Neural cell (in vitro differentiated cells): ENCODE measurements around the gene RFC2. TPM values are rescaled to one million over a fixed set of nuclear protein-coding genes. Genes with fewer than 3 reads are reported as not detected.

Experiments used
- H2AFZ ChIP-seq: fragments of 200-600, 300-800 bp; sonication (generic), shearing (Covaris generic); 2 replicates; pipeline ENCODE4 v1.6.0; 2014; ENCODE audit warnings: low read depth, mild to moderate bottlenecking, antibody characterized with exemption, low read length, moderate library complexity
- H3F3A ChIP-seq: fragments of 200-600 bp; shearing (Covaris generic); 2 replicates; pipeline ENCODE4 v1.6.1; 2016; ENCODE audit warnings: mild to moderate bottlenecking, moderate library complexity, mixed read lengths, antibody characterized with exemption, low read length; ENCODE audit not compliant: insufficient read depth, poor library complexity, severe bottlenecking
- H3K27ac ChIP-seq: fragments of 200-600, 300-800 bp; sonication (generic), shearing (Covaris generic); 2 replicates; pipeline ENCODE4 v1.5.1; 2014; ENCODE audit warnings: mild to moderate bottlenecking, low read length, moderate library complexity
- H3K27me3 ChIP-seq: fragments of 300-800, 200-600 bp; sonication (generic), shearing (Covaris generic); 2 replicates; pipeline ENCODE4 v1.6.0; 2014; ENCODE audit warnings: mild to moderate bottlenecking, low read depth, low read length, moderate library complexity; ENCODE audit not compliant: insufficient read depth
- H3K36me3 ChIP-seq: fragments of 300-800, 200-600 bp; sonication (generic), shearing (Covaris generic); 2 replicates; pipeline ENCODE4 v1.5.1; 2014; ENCODE audit warnings: mild to moderate bottlenecking, antibody characterized with exemption, low read length, moderate library complexity; ENCODE audit not compliant: insufficient read depth
- H3K4me2 ChIP-seq: fragments of 300-800, 200-600 bp; sonication (generic), shearing (Covaris generic); 2 replicates; pipeline ENCODE4 v1.6.0; 2014; ENCODE audit warnings: mild to moderate bottlenecking, low read length
- H3K4me3 ChIP-seq: fragments of 300-800, 200-600 bp; sonication (generic), shearing (Covaris generic); 2 replicates; pipeline ENCODE4 v1.5.1; 2014; ENCODE audit warnings: mild to moderate bottlenecking, low read length, moderate library complexity
- H3K79me2 ChIP-seq: fragments of 200-600 bp; shearing (Covaris generic); replicated peaks from 2 replicates; pipeline ENCODE4 v1.6.0; 2014; ENCODE audit warnings: mild to moderate bottlenecking, low read length, moderate library complexity; ENCODE audit not compliant: insufficient read depth
- H3K9ac ChIP-seq: fragments of 300-800, 200-600 bp; sonication (generic), shearing (Covaris generic); 2 replicates; pipeline ENCODE4 v1.6.1; 2016; ENCODE audit warnings: mild to moderate bottlenecking, low read length, mixed read lengths
- H3K9me2 ChIP-seq: fragments of 200-600 bp; shearing (Covaris generic); 2 replicates; pipeline ENCODE4 v1.6.1; 2016; ENCODE audit warnings: mild to moderate bottlenecking, low read length, mixed read lengths; ENCODE audit not compliant: insufficient read depth
- H3K9me3 ChIP-seq: fragments of 200-600, 300-800 bp; sonication (generic), shearing (Covaris generic); 2 replicates; pipeline ENCODE4 v1.6.1; 2016; ENCODE audit warnings: mild to moderate bottlenecking, mixed run types, low read length, moderate library complexity, mixed read lengths
- H4K20me1 ChIP-seq: fragments of 200-600 bp; shearing (Covaris generic); 2 replicates; pipeline ENCODE4 v1.6.1; 2016; ENCODE audit warnings: mild to moderate bottlenecking, mixed run types; ENCODE audit not compliant: insufficient read depth
- EP300 ChIP-seq: fragments of 450-650 bp; conservative IDR thresholded peaks from 2 replicates; pipeline ENCODE4 v1.6.1; 2014; ENCODE audit warnings: antibody characterized with exemption, mild to moderate bottlenecking, moderate library complexity; ENCODE audit not compliant: poor library complexity, severe bottlenecking
- EZH2 ChIP-seq: fragments of 200-600, 300-800 bp; shearing (Covaris generic), sonication (generic); IDR thresholded peaks from 2 replicates; pipeline ENCODE4 v1.6.1; 2014; ENCODE audit warnings: antibody characterized with exemption, low read length, borderline replicate concordance, mild to moderate bottlenecking; ENCODE audit not compliant: insufficient read depth, poor library complexity, severe bottlenecking
- MXI1 ChIP-seq: fragments of 450-650 bp; conservative IDR thresholded peaks from 2 replicates; pipeline ENCODE4 v1.6.1; 2014; ENCODE audit warnings: antibody characterized with exemption, mild to moderate bottlenecking; ENCODE audit not compliant: poor library complexity, severe bottlenecking
- POLR2AphosphoS5 ChIP-seq: IDR thresholded peaks from 2 replicates; pipeline ENCODE4 v1.6.1; 2012
- RAD21 ChIP-seq: fragments of 450-650 bp; conservative IDR thresholded peaks from 2 replicates; pipeline ENCODE4 v1.6.1; 2014; ENCODE audit warnings: antibody characterized with exemption, mild to moderate bottlenecking, moderate library complexity
- SMC3 ChIP-seq: fragments of 450-650 bp; conservative IDR thresholded peaks from 2 replicates; pipeline ENCODE4 v1.6.1; 2014; ENCODE audit warnings: antibody characterized with exemption, mild to moderate bottlenecking, moderate library complexity; ENCODE audit not compliant: poor library complexity
- TAF1 ChIP-seq: IDR thresholded peaks from 2 replicates; pipeline ENCODE4 v1.6.1; 2012; ENCODE audit warnings: low read depth
- polyA plus RNA-seq: library from polyadenylated mRNA; depleted of rRNA; stranded (reverse); fragments of >200 nt; gene quantifications from 2 replicates; pipeline ENCODE4 v1.2.3, GENCODE V29; 2014
- TF ChIP-seq, protein P1 (sequence below): IDR thresholded peaks from 2 replicates; pipeline ENCODE4 v1.6.1; 2012; ENCODE audit warnings: borderline replicate concordance
- TF ChIP-seq, protein P2 (sequence below): fragments of 450-650 bp; IDR thresholded peaks from 2 replicates; pipeline ENCODE4 v1.5.1; 2014; ENCODE audit warnings: antibody characterized with exemption, mild to moderate bottlenecking, moderate library complexity; ENCODE audit not compliant: poor library complexity, severe bottlenecking

Gene RFC2
- polyA plus RNA-seq, 1 donor from 2014 or later, result 20.9 TPM

DNA sequence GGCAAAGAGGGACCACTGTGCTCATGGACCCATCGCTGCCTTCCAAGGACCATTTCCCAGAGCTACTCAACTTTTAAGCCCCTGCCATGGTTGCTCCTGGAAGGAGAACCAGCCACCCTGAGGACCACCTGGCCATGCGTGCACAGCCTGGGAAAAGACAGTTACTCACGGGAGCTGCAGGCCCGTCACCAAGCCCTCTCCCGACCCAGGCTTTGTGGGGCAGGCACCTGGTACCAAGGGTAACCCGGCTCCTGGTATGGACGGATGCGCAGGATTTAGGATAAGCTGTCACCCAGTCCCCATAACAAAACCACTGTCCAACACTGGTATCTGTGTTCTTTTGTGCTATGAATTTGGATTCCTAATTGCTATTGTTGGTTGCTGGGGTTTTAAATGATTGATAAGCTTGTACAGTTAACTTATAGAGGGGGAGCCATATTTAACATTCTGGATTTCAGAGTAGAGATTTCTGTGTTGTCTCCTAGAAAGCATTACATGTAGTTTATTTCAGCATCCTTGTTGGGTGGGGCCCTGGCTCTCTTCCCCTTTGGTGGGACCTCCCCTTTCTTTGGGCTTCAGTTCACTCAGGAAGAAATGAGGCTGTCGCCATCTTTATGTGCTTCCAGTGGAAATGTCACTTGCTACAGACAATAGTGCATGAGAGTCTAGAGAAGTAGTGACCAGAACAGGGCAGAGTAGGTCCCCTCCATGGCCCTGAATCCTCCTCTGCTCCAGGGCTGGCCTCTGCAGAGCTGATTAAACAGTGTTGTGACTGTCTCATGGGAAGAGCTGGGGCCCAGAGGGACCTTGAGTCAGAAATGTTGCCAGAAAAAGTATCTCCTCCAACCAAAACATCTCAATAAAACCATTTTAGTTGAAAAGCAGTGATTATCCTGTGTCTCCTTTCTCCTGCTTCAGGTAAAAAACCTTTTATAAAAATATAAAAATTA is 25.0 kb downstream of the RFC2 start:
- H2AFZ ChIP-seq, result no peak overlapping the region
- no peaks in the 10 kb centered on the region for H3K9me2 ChIP-seq
- H3K4me2 ChIP-seq, result no peak overlapping the region
- no peaks in the 10 kb centered on the region for H3F3A ChIP-seq
- no peaks in the 10 kb centered on the region for H3K27me3 ChIP-seq
- H3K4me3 ChIP-seq, result no peak overlapping the region
- no peak overlapping the region for H3K9ac ChIP-seq
- H3K9me3 ChIP-seq, result no peaks in the 10 kb centered on the region
- H4K20me1 ChIP-seq, result no peaks in the 10 kb centered on the region
- no peak overlapping the region for H3K27ac ChIP-seq
- TF ChIP-seq SMC3 (no peak), TAF1 (no peak), MXI1 (no peak), EP300 (no peak), EZH2 (no peak), POLR2AphosphoS5 (no peak), RAD21 (no peak)
- TF ChIP-seq, protein P1, sequence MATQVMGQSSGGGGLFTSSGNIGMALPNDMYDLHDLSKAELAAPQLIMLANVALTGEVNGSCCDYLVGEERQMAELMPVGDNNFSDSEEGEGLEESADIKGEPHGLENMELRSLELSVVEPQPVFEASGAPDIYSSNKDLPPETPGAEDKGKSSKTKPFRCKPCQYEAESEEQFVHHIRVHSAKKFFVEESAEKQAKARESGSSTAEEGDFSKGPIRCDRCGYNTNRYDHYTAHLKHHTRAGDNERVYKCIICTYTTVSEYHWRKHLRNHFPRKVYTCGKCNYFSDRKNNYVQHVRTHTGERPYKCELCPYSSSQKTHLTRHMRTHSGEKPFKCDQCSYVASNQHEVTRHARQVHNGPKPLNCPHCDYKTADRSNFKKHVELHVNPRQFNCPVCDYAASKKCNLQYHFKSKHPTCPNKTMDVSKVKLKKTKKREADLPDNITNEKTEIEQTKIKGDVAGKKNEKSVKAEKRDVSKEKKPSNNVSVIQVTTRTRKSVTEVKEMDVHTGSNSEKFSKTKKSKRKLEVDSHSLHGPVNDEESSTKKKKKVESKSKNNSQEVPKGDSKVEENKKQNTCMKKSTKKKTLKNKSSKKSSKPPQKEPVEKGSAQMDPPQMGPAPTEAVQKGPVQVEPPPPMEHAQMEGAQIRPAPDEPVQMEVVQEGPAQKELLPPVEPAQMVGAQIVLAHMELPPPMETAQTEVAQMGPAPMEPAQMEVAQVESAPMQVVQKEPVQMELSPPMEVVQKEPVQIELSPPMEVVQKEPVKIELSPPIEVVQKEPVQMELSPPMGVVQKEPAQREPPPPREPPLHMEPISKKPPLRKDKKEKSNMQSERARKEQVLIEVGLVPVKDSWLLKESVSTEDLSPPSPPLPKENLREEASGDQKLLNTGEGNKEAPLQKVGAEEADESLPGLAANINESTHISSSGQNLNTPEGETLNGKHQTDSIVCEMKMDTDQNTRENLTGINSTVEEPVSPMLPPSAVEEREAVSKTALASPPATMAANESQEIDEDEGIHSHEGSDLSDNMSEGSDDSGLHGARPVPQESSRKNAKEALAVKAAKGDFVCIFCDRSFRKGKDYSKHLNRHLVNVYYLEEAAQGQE, result no peak
- TF ChIP-seq, protein P2, sequence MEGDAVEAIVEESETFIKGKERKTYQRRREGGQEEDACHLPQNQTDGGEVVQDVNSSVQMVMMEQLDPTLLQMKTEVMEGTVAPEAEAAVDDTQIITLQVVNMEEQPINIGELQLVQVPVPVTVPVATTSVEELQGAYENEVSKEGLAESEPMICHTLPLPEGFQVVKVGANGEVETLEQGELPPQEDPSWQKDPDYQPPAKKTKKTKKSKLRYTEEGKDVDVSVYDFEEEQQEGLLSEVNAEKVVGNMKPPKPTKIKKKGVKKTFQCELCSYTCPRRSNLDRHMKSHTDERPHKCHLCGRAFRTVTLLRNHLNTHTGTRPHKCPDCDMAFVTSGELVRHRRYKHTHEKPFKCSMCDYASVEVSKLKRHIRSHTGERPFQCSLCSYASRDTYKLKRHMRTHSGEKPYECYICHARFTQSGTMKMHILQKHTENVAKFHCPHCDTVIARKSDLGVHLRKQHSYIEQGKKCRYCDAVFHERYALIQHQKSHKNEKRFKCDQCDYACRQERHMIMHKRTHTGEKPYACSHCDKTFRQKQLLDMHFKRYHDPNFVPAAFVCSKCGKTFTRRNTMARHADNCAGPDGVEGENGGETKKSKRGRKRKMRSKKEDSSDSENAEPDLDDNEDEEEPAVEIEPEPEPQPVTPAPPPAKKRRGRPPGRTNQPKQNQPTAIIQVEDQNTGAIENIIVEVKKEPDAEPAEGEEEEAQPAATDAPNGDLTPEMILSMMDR, result no peak
- H3K36me3 ChIP-seq, result no peaks in the 10 kb centered on the region
- H3K79me2 ChIP-seq, result no peaks in the 10 kb centered on the region

DNA sequence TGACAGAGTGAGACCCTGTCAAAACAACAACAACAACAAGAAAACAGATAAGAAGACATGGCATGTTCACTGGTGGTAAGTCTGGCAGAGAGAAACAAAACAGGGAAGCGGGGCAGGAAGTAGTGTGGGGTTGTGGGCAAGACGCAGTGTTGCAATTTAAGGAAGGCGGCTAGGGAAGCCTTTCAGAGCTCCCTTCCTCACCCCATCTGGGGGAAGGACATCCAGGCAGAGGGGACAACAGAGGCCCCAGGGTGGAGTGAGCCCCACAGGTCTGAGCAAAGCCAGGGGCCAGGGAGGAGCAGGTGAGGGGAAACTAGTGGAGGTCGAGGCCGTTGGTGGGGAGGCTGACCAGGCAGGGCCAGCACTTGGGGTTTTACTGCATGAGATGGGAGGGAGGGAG is 27.6 kb downstream of the RFC2 start:
- Histone ChIP-seq H3K9me3 (no peaks in the 10 kb centered on the region), H4K20me1 (no peaks in the 10 kb centered on the region), H3K36me3 (no peaks in the 10 kb centered on the region), H3K4me2 (no peak overlapping the region), H3K27me3 (no peaks in the 10 kb centered on the region), H3K27ac (no peak overlapping the region), H2AFZ (no peak overlapping the region), H3K9ac (no peak overlapping the region), H3K9me2 (no peaks in the 10 kb centered on the region), H3K4me3 (no peak overlapping the region), H3K79me2 (no peaks in the 10 kb centered on the region), H3F3A (no peaks in the 10 kb centered on the region)
- no peak for TF ChIP-seq MXI1
- TF ChIP-seq POLR2AphosphoS5, result no peak
- no peak for TF ChIP-seq TAF1
- TF ChIP-seq, protein P2, result no peak
- TF ChIP-seq, protein P1, result no peak
- TF ChIP-seq RAD21, result no peak
- TF ChIP-seq EZH2, result no peak
- no peak for TF ChIP-seq SMC3
- TF ChIP-seq EP300, result no peak
